GM12801 (cell line): ENCODE data around the gene PLXNA1.

Experiments used
- TF ChIP-seq, protein P1 (sequence below): IDR thresholded peaks from one replicate; pipeline ENCODE4 v1.5.1; 2011; ENCODE audit warnings: control low read depth; ENCODE audit not compliant: insufficient read length; ENCODE audit errors: extremely low read depth

PLXNA1 gene

DNA sequence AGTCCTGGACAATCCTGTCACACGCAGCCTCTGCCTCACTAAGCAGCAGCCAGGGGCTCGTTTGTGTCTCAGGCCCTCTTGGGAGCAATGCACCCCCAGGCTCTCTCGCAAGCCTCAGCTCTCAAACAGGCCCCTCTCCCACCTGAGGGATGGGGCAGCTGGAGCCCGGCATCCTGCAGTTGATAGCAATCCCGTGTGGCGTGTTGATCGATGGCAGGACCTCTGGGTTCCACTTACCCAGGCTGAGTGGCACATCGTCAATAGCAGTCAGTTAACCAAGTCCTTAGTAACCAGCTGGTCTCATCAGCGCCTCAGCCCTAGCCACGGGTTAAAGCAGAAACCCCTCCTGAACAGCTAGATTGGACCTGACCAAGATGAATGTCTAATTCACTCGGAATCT is 36.5 kb upstream of the PLXNA1 start:
- TF ChIP-seq, protein P1, sequence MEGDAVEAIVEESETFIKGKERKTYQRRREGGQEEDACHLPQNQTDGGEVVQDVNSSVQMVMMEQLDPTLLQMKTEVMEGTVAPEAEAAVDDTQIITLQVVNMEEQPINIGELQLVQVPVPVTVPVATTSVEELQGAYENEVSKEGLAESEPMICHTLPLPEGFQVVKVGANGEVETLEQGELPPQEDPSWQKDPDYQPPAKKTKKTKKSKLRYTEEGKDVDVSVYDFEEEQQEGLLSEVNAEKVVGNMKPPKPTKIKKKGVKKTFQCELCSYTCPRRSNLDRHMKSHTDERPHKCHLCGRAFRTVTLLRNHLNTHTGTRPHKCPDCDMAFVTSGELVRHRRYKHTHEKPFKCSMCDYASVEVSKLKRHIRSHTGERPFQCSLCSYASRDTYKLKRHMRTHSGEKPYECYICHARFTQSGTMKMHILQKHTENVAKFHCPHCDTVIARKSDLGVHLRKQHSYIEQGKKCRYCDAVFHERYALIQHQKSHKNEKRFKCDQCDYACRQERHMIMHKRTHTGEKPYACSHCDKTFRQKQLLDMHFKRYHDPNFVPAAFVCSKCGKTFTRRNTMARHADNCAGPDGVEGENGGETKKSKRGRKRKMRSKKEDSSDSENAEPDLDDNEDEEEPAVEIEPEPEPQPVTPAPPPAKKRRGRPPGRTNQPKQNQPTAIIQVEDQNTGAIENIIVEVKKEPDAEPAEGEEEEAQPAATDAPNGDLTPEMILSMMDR = no peak

DNA sequence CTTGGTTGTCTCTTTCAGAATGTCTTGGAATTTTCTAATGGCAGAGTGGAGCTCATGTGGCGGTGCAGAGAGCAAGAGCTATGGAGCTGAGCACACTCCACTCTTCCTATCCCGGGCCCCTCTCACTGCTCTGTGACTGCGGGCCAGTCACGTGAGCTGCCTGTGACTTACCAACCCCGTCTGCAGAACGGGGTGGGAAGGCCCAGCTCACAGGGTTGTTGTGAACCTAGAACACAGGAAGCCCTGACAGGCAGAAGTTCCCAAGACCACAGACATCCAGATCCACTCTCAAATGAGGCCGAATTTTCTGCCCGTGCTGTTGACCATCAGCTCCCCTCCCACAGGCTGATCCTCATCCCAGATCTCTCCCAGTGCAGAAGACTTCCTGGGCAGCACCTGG is 35.5 kb upstream of the PLXNA1 start:
- TF ChIP-seq, protein P1 = no peak

DNA sequence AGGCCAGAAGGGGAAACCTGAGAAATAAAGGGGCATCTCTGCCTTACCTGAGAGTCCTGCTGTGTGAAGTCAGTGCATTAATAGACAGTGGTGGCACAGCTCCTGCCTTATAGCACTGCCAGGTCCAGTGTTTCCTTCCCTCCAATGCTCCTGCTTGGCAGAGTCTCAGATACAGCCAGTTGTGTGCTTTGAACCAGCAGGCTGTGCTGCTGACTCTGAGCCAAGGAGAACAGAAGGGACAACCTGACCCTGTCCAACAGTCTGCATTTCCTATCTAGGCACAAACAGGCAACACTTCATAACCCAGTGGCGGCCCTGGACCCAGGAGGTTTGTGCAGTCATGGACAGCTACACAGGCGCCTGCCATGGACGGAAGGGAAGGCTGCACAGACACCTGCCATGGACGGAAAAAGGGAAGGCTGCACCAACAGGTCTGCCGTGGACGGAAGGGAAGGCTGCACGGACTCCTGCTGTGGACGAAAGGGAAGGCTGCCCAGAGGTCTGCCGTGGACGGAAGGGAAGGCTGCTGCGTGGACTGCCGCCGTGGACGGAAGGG is 33.9 kb upstream of the PLXNA1 start:
- TF ChIP-seq, protein P1 = no peak

DNA sequence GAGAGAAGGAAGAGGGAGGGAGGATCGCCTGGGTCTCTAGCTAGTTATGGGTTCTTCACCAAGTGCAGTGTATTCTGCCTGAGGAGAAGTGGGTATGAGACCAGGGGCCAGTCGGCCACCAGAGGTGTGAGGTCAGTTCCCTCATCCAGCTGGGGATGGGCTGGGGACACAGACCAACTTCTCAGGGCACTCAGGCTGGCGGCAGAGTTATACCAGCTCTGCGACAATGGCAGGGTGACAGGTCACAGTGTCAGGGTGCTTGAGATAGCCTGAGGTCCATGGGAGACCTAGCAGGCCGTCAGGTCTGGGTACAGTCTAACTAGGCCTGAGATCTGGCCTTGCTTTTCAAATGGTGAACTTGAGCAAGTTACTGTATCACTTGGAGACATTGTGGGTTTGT is 31.4 kb upstream of the PLXNA1 start:
- TF ChIP-seq, protein P1 = no peak

DNA sequence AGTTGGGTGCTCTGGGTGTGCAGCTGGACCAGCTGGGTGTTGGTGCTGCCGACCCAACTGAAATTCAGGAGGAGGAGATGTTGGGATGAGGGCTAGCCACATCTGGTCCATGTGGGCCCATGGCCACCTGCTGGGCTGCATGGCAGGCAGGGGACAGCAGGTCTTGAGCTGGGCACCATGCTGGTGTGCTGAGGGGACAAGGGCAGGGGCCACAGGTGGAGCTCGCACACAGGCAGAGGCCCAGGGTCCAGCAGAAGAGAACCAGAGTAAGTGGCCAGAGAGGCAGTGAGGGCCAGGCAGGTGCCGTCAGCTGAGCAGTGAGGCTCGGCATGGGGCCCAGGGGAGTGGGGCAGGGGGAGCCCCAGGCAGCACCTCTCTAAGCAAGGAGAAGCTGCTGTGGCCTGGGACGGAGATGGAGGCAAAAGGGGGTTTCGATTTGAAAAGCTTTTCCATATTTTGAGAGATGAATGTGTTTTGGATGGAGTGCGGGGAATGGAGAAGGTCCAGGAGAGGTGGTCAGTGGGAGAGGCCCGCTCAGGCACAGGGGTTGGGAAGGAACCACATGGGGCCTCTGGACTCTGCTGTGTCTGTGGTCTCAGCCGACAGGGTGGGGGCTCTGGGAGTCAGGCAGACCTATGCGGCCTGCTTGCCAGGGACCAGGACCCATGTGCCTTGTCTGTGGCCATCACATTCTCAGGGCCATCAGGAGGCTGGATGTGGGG is 30.5 kb upstream of the PLXNA1 start:
- TF ChIP-seq, protein P1 = no peak

DNA sequence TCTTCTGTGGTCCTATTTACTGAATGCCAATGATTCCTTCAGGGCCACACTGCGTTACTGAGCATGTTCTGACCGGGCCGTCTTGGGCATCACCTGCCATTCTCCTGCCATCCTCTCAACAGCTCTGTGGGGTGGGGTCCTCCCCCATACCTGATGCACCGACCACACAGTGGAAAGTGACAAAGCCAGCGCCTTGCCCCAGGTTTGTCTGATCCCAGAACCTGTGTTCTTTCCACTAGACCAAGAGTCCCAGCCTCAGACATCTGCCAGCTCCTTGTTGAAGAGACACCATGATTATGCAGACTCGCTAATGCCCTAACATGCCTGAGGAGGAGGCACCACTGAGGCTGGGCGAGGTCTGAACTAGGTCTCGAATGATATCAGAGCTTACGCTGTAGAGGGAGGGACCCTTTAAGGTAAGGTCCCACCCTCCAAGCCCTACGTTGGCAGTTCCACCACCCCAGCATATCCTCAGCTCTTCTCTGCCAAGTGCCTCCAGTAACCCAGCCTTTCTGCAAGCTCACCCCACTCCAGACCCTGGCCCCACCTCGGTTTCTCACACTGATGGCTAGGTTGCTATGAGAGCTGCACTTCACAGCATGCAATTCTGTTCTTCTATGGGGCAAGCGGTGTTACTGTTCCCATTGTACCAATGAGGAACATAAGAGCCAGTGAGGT is 29.8 kb upstream of the PLXNA1 start:
- TF ChIP-seq, protein P1 = no peak

DNA sequence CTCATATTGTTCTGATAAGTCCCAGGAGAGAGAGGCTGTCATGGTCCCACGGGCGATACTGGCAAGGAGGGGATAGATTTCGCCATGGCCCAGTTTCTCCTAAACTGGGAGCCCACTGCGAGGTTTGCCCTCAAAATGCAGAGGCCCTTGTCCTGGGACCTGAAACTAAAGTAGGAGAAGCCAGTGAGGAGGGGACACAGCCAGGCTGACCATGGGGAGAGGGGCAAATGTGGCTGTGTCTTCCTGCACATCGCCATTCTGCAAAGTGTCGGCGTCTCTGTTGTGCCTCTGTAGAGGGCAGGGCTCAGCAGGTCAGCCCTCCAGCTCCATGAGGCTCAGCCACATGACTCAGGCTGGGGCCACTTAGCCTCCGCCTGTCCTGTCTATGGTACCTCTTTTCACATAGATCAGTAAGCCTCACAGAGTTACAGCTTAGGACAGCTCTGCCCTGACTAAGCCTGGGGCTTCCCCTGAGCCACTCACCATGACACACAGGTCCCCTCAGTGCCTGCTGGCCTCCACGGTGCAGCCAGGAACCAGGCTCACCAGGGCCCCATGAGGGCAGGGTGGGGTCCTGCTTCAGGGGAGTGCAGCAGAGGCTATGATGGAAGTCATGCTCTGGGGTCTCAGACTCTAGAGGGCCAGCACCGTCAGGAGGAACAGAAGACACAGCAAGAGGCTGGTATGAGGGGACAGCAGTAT is 28.6 kb upstream of the PLXNA1 start:
- TF ChIP-seq, protein P1 = no peak
